Thyroid gland (tissue), 4 donors: ENCODE measurements around the gene DNAH11. TPM values are rescaled to one million over a fixed set of nuclear protein-coding genes. Genes with fewer than 3 reads are reported as not detected.
A peak's percentile ranks its signal among the peaks of the same experiment; 100 is the strongest.

ENCODE experiments used
- DNase-seq, 2 donors: peaks; one replicate each; pipeline ENCODE4 v3.0.0-alpha.2; 2019
- H3K27ac ChIP-seq, 3 donors: fragments of 200-600 bp; sonication (generic); 1 replicate in 2 of 3; 2 replicates in 1 of 3; pipeline ENCODE4 v1.5.1; 2016 to 2019; ENCODE audit warnings: mild to moderate bottlenecking in 1 of 3, moderate library complexity in 1 of 3
- H3K27me3 ChIP-seq: fragments of 200-600 bp; sonication (generic); one replicate; pipeline ENCODE4 v1.5.1; 2019
- H3K36me3 ChIP-seq, 2 donors: fragments of 200-600 bp; sonication (generic); one replicate each; pipeline ENCODE4 v1.5.1; 2016 to 2019
- H3K4me1 ChIP-seq, 2 donors: fragments of 200-600 bp; sonication (generic); one replicate each; pipeline ENCODE4 v1.5.1; 2017 to 2019
- H3K4me3 ChIP-seq, 3 donors: fragments of 200-600 bp; sonication (generic); replicated peaks in 1 of 3; 1 replicate in 2 of 3; 2 replicates in 1 of 3; pipeline ENCODE4 v1.5.1; 2016; ENCODE audit warnings: mild to moderate bottlenecking in 1 of 3
- H3K9me3 ChIP-seq: fragments of 200-600 bp; sonication (generic); one replicate; pipeline ENCODE4 v1.5.1; 2017
- POLR2A ChIP-seq, 2 donors: fragments of 450-650 bp; IDR thresholded peaks; one replicate each; pipeline ENCODE4 v1.6.1; 2017; ENCODE audit warnings: antibody characterized with exemption in 2 of 2, mild to moderate bottlenecking in 2 of 2, moderate library complexity in 1 of 2
- WGBS, 2 donors: methylation state at CpG; one replicate each; pipeline ENCODE4 v1.1.5; 2017; 5-methylcytosine and 5-hydroxymethylcytosine counted together
- intact Hi-C: fragments of 100-400 bp; cut with DNase I; formaldehyde crosslinking; loops from one replicate; pipeline ENCODE4 v1.15.1; 2023
- total RNA-seq, 4 donors: library from RNA; depleted of rRNA; stranded (reverse); fragments of >200 nt; gene quantifications; one replicate each; pipeline ENCODE4 v1.2.3, GENCODE V29; 2016
- TF ChIP-seq, protein P1 (sequence below), 6 experiments: fragments of 200-600 bp in 3 of 6; fragments of 450-650 bp in 3 of 6; sonication (generic) in 3 of 6; IDR thresholded peaks; one replicate each; pipeline ENCODE4 v1.5.1; 2016 to 2019; ENCODE audit warnings: antibody characterized with exemption in 6 of 6, mild to moderate bottlenecking in 2 of 6, inconsistent platforms in 1 of 6, moderate library complexity in 1 of 6

The DNAH11 gene
- total RNA-seq, 4 donors from 2014 or later, result 3.9 to 29.9 (median 10.9) TPM

GRCh38 chr7:21784989-21785388, 242.2 kb downstream of the DNAH11 start:
- intact Hi-C loops, result no loop called here
- WGBS, 2 donors, result 78 to 82% methylated on average over 4 of the region's 4 CpGs
- no peak for DNase-seq
- no peaks in the 10 kb centered on the region for H3K36me3 ChIP-seq
- no peak overlapping the region for H3K4me3 ChIP-seq
- H3K27me3 ChIP-seq, result no peaks in the 10 kb centered on the region
- TF ChIP-seq POLR2A (IDR thresholded peaks at IDR 0.05), result no peak
- TF ChIP-seq, protein P1, sequence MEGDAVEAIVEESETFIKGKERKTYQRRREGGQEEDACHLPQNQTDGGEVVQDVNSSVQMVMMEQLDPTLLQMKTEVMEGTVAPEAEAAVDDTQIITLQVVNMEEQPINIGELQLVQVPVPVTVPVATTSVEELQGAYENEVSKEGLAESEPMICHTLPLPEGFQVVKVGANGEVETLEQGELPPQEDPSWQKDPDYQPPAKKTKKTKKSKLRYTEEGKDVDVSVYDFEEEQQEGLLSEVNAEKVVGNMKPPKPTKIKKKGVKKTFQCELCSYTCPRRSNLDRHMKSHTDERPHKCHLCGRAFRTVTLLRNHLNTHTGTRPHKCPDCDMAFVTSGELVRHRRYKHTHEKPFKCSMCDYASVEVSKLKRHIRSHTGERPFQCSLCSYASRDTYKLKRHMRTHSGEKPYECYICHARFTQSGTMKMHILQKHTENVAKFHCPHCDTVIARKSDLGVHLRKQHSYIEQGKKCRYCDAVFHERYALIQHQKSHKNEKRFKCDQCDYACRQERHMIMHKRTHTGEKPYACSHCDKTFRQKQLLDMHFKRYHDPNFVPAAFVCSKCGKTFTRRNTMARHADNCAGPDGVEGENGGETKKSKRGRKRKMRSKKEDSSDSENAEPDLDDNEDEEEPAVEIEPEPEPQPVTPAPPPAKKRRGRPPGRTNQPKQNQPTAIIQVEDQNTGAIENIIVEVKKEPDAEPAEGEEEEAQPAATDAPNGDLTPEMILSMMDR (IDR thresholded peaks at IDR 0.05), result no peak
- H3K27ac ChIP-seq, result no peak overlapping the region
- no peaks in the 10 kb centered on the region for H3K4me1 ChIP-seq
- H3K9me3 ChIP-seq, result no peaks in the 10 kb centered on the region

- Histone ChIP-seq H3K27ac (no peak overlapping the region), H3K4me1 (no peaks in the 10 kb centered on the region), H3K9me3 (no peaks in the 10 kb centered on the region), H3K4me3 (no peak overlapping the region), H3K27me3 (no peaks in the 10 kb centered on the region), H3K36me3 (no peaks in the 10 kb centered on the region)
- intact Hi-C loops, result no loop called here
- WGBS, 2 donors, result 80 to 82% methylated on average over 1 of the region's 1 CpG
- TF ChIP-seq, protein P1 (IDR thresholded peaks at IDR 0.05), result no peak
- TF ChIP-seq POLR2A (IDR thresholded peaks at IDR 0.05), result no peak
- no peak for DNase-seq
These were observed 263.0 kb downstream of the DNAH11 start for GRCh38 chr7:21805791-21806190.

DNA sequence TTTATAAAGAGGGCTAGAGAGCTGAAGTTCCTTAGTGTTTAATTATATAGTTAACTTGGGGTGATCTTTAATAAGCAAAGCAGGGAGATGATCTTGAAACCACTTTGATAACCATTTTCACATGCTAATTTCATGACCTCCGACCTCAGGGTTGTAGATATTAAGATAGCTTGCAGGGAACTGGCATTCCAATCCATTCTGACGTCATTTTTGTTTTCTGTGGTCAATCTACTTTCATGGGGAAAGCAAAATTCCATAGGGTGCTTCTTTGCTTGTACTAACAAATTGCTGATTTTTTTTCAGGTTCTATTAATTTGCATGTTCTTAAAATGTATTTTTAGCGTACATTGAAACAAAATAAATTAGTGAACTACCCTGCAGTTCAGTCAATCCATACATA, 263.5 kb downstream of the DNAH11 start:
- intact Hi-C loops, result no loop called here
- Histone ChIP-seq H3K27ac (no peak overlapping the region), H3K4me3 (no peak overlapping the region), H3K36me3 (no peaks in the 10 kb centered on the region), H3K27me3 (no peaks in the 10 kb centered on the region), H3K9me3 (no peaks in the 10 kb centered on the region), H3K4me1 (no peaks in the 10 kb centered on the region)
- DNase-seq, result no peak
- no peak for TF ChIP-seq POLR2A (IDR thresholded peaks at IDR 0.05)
- TF ChIP-seq, protein P1 (IDR thresholded peaks at IDR 0.05), result no peak
- WGBS, 2 donors, result 81 to 84% methylated on average over 3 of the region's 3 CpGs

DNA sequence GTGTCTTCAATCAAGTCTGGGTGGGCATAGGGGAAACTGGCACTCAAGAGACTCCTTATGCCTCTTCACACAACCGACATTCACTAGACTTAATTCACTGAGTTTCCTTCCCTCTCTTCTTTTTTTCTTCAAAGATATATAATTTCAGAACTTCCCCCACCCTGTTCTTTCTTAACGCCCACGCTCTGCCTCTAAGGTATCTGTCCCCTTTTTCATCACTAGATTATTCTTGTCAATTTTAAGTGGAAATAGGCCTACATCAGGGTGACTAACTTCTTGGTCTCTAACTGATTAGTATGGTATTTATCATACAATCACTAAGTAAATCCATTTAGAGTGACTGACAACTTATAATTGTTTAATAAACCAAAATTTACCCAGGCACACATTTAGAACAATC, 276.2 kb downstream of the DNAH11 start:
- WGBS, 2 donors, result 81 to 83% methylated on average over 3 of the region's 3 CpGs
- Histone ChIP-seq H3K36me3 (no peaks in the 10 kb centered on the region), H3K4me3 (no peak overlapping the region), H3K9me3 (no peaks in the 10 kb centered on the region), H3K27me3 (no peaks in the 10 kb centered on the region), H3K4me1 (no peaks in the 10 kb centered on the region), H3K27ac (no peak overlapping the region)
- intact Hi-C loops, result no loop called here
- no peak for TF ChIP-seq POLR2A (IDR thresholded peaks at IDR 0.05)
- TF ChIP-seq, protein P1 (IDR thresholded peaks at IDR 0.05), result no peak
- no peak for DNase-seq

DNA sequence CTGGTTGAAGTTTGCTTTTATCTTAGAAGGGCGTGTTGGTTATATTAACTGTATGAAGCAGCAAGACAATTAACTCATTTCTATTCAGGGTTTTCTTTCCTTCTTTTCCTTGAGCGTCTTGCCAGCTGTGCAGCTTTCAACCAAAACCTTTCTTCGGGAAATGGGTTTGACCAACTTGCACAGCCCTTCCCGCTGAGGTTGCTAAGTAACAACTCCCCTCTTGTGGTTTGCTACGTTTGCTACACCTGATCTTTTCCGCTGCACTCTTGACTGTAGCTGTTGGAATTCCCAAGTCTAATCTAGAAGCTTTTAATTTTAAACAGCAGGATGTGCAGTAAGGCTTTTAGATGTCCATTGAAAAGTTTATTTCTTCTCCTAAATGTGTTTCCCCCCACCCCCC, 286.0 kb downstream of the DNAH11 start:
- Histone ChIP-seq H3K4me1 (peaks cover 7 to 14% of the 10 kb centered on the region in 2 donors), H3K27ac (no peak overlapping the region), H3K9me3 (no peaks in the 10 kb centered on the region), H3K4me3 (no peak overlapping the region), H3K27me3 (no peaks in the 10 kb centered on the region), H3K36me3 (no peaks in the 10 kb centered on the region)
- WGBS, 2 donors, result 44 to 53% methylated on average over 6 of the region's 6 CpGs
- DNase-seq, result peak; percentile 23 to 24
- no peak for TF ChIP-seq POLR2A (IDR thresholded peaks at IDR 0.05)
- TF ChIP-seq, protein P1 (IDR thresholded peaks at IDR 0.05), result no peak
- intact Hi-C loops, result no loop called here
